Activated naive CD4-positive, alpha-beta T cell treated with anti-CD3 and anti-CD28 coated beads, Interleukin-2, amount 50 U/mL, for 16 hours (primary cell): ENCODE measurements around the gene GZMB.
"Not testable (repeated sequence)": the region's sequence is repeated elsewhere in the genome, so short reads cannot be mapped to it uniquely, and the experiment has no call there.

ENCODE experiments used
- DNase-seq: peaks from one replicate; pipeline ENCODE4 v3.0.0-alpha.2; 2020

Gene GZMB, protein sequence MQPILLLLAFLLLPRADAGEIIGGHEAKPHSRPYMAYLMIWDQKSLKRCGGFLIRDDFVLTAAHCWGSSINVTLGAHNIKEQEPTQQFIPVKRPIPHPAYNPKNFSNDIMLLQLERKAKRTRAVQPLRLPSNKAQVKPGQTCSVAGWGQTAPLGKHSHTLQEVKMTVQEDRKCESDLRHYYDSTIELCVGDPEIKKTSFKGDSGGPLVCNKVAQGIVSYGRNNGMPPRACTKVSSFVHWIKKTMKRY

DNA sequence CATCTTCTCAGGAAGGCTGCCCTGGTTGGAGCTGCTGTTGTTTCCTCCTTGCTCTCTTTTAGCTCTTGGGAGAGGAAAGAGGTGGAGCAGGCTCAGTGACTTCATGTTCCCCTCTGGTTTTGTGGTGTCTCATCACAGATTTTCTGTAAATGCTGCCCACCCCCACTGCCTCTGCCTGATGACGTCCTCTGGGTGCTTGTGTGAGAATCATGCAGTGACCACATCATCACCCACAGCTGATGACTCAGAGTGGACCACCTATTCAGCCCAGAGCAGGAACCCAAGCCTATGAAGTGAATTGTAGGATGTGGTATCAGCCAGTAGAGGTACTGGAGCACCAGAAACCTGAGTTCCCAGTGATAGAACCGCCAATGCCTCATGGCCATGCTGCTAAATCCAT lies at the start of gene GZMB:
Gene GZMB, minus strand, starts transcription at position 33 of the 400 bp plus-strand sequence. Its CDS starts 30 bp downstream, at position 3.
- no peak for DNase-seq

DNA sequence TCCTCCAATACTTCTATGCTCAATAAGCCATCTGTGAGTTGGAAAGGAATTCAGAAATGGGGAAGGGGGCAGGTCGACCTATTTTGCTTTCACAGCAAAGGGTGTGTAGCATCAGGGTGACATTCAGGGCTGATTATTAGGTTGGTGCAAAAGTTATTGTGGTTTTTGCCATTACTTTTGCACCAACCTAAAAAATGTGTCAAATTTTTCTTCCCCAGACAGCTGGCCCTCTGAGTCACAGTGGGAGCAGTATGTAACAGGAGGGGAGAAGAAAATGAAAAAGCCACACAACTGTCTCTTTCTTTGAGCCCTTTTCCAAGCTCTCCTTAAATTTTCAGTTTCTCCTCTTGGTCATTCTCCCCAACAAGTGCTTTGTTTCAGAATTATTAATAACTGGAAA lies 47.1 kb upstream of the GZMB start:
- no peak for DNase-seq

DNA sequence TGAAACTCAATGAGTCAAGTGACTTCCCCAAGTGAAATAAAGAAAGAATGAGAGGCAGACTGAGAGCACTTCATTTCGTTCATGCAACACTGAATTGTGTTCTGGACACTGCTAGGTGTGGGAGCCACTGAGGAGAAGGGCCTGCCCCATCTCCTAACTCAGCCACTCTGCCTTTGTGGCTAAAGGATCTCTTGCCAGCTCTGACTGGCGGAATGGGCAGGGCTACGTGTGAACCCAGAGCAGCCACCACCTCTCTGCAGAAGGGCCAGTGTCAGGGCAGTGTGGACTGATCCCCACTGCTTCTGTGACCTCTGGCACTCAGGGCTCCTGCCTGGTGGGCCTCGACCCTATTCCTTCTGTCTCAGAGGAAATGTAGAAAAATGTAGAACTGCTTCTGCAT lies 46.5 kb upstream of the GZMB start:
- DNase-seq, result no peak

DNA sequence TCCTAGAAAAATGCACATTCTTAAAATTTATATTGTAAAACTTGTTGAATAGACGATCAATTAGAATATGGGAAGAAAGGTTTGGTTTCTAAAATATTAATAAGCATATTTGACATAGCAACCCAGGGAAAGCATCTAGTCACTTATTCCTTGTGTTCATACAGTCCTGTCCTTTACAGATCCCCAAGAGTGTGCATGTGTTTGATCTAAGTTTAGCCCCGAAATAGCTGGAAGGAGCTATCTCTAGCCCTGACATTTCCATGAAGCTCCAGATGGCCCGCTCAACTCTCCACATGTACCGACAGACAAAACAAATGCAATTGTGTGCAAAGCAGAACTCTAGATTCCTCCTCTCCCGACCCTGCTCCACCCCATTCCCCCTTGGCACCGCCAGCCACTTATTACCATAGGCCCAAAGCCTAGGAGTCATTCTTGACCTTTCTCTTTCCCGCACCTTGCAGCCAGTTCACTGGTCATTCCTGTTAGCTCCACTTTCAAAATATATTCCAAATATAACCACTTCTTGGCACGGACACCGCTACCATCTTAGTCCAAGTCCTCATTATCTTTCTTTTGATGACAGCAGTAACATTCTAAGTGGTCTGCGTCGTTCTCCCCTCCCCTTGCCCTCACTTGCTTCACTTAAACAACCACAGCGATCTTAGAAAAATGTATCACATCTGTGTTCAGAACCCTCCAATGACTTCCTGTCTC lies 45.4 kb upstream of the GZMB start:
- no peak for DNase-seq

DNA sequence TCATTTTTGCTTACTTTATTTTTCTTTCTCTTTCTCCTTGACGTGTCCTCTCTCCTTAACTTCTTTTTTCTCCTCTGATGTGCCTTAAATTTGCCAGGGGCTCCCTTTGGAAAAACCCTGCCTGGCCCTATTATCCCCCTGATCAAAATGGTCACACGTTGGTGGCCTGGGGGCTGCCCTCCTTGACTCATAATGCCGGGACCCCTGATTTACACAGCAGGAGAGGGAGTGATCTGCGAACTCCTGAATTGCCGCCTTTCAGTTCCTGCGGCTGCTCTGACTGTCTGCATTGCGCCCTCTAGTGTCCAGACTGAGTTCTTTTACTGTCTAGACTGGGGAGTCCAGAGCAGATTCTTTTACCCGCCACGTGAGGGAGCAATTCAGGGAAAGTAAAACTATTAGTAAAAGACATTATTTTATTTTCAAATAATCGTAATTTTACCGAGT lies 44.8 kb upstream of the GZMB start:
- DNase-seq, result peak; percentile 70

DNA sequence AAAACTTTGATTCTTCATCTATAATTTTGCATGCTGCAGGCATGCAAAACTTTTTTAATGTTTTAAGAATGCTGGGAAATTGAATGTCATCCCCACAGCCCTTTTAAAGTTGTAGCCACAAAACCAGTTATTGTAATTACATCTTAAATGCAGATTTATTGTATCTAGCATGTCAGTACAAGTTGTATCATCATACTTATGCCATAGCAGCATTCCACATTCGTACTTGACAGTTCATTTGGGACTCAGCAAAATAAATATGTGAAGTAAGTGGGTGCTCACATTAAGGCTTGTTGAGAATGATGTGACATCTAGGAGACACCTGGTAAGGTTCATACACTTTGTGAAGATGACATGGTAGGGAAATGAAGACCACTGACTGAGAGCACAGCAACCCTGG lies 44.0 kb upstream of the GZMB start:
- DNase-seq, result no peak

DNA sequence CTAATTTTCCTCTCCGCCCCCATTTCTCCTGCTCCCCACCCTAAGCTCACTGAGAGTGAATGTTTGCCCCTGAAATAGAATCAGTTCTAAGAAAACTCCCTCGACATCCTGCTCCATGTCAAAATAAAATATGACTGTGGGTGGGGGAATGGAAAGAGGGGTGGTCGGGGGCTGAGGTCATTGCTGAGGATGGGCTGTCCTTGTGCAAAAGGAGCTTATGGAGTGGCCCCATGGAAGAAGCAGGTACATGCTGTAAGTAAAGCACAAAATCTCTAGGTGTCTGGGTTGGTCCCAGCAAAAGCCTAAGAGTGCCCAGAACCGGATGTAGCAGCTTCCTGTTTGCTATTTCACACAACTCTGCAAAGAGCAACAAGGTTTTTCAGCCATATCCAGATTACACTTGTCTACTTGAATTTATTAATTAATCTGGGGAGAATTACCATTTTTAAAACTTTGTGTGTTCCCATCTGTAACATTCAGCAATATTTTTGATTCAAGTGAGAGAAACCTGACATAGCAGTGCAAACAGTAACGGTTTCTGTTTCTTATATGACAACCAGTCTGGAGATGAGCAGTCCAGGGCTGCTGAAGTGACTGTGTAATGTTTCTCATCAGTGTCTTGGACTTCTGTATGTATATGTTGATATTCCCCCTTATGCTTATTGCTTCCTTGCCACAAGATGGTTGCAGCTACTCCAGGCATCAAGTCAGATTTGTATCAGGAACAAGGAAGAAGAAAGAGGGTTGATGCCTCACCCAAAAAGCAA lies 40.4 kb upstream of the GZMB start:
- DNase-seq, result no peak

DNA sequence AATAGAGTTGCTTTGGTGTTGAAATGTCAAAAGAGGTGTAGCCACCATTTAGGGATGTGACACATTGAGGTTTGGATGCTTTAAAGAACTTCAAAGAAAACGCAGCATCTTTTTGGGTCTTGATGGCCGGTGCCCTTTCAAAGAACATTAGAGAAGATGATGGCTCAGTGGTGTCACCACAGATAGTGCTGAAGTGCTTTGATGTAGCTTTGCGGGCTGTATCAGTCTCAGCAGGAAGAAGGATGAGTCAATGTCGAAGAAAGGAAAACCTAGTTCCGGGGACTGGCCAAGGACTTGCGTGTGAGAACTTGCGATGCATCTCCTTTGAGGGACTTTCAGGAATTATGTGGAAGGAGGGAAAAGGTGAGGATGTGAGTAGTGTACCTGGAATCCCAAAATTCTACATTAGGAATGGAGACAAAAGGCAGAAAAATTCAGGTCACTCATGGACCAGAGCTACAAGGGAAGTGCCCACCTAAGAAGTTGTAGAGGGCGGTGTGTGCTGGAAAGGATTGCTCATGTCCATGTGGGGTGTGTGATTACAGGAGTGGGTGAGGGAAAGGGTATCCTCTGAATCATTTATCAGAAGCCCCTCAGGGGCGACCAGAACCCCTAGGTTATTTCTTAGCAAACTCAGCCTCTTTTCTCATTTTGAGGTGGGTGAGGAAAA lies 39.7 kb upstream of the GZMB start:
- peak; percentile 58 for DNase-seq

DNA sequence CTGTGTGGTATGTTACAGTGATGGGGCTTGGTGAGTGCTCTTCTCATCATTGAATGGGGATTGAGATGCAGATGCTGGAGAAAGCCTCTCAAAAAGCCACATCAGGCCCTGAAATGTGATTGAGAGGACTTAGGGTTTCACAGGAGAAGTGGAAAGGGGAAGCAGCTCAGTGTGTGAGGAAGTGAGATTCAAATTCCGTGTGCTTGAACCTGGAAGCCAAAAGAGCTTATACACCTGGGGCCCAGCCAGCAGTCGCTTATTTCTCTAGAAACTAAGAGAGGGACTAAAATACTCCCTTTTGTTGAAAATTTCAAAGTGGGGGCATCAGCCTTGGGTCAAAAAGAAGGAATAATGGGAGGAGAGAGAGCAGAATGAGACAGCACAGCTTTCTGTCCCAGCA lies 39.1 kb upstream of the GZMB start:
- DNase-seq, result no peak

DNA sequence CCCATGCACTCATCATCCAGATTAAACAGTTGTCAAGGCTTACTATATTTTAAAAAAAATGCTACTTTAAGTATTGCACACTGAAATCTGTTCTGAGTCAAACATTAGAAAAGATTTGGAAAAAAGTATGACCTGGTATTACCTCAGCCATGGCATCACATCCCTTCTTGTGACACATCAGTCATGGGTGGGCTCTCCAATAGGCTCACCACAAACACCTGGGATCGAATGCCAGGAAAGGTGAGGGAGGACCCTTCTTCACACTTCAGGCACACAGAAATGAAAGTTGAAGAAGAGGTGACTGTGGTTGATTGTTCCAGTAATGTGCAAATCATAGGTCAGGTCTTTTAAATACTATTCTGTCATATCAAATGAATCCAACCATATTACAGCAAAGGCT lies 36.6 kb upstream of the GZMB start:
- peak; percentile 25 for DNase-seq

DNA sequence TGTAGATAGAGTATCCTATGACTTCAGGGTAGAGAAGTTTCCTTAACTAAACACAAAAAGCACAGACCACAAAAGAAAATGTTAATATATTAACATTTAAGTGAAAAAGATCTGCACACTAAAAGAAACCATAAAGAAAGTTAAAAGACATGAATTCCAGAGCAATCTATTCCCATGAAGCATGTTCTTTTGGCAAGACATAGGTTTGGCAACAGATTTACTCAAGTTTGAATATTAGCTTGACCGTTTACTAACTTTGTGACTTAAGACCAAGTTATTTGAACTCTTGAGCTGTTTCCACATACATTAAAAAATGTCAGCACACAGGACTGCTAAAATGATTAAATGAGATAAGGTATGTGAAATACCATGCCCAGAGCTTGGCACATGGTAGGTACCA lies 35.7 kb upstream of the GZMB start:
- DNase-seq, result no peak

DNA sequence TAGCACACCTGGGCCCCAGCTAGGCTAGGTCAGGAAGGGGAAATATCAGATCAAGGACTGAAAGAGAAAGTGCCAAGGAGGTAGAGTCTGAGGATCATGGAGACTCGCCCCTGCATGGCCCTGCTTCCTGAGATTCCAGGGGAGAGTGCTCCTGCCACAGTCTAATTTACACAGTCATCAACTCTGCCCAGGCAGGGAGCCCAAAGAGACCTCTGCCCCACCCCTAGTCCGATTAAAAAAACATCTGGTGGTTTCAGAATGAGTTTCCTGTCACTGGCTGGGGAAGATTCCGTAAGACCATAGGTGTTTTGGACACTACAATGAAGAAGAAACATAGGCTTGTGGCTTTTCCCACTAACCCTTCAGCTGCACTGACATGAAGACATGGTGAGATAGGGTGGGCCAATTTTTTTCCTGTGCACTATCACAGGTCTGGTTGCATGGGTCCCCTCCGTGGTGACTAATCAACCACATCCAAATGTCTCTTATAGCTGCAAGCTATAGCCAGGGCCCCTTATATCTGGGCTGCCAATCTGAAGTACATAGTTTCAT lies 31.5 kb upstream of the GZMB start:
- DNase-seq, result no peak

DNA sequence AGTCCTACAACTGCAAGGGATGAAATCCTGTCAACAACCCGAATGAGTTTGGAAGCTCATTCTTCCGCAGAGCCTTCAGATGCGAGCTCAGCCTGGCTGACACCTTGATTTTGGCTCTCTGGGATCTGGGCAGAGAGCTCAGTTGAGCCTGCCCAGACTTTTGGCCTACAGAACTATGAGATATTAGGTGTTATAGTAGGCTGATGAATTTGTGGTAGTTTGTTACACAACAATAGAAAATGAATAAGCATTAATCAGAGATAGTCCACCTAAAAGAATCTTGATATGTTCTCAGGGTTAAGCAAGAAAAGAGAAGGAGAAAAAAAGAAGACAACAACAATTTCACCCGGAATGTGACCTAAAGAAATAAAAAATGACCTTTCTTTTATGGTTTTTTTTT lies 30.4 kb upstream of the GZMB start:
- DNase-seq, result no peak

DNA sequence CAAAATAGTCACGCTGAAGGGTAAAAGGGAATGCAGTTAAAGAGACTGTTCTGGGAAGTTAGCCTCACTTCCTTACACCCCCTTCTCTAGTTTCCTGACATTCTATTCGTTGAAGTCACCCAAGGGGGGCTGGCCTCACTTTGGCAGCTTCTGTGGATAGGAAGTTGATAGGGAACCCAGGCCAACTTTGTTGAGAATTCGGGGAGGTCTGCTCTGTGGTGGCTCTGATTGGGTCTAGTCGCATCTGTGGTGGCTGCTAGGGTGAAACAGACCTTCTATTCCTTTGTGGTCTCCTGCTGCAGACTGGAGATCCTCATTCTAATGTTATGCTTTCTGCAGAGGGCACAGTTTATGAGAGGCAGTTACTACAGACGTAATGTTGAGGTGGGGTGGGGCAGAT lies 28.8 kb upstream of the GZMB start:
- DNase-seq, result no peak

DNA sequence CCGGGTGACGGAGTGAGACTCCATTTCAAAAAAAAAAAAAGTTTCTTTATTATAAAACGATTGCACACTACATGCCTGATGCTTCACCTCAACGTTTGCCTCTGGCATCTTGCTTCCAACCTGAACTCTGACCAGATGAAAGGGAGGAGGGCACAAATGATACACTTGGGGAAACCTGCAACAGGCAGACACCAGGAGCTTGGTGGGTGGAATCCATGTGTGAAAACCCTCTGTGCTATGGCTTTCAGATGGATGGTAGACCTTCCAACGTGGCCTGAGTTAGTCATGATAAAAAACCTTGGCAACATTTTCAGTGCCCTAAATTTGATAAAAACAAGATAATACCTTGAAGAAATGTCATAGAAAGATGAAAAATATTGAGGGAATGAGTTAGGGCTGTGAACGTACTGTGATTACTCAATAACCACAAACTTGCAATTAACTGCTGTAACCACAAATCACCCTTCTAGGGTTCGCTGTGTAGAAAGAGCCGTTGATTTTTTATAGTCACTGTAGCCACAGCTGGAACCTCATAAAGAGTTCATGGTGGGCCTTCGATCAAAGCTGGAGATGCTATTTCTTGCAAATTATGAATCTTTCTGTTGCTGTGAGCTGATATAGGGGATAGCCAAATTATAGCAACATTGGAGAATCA lies 26.1 kb upstream of the GZMB start:
- no peak for DNase-seq

DNA sequence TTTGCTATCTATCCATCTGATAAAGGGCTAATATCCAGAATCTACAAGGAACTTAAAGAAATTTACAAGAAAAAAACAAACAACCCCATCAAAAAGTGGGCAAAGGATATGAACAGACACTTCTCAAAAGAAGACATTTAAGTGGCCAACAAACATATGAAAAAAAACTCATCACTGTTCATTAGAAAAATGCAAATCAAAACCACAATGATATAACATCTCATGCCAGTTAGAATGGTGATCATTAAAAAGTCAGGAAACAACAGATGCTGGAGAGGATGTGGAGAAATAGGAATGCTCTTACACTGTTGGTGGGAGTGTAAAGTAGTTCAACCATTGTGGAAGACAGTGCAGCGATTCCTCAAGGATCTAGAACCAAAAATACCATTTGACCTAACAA lies 14.4 kb upstream of the GZMB start:
- DNase-seq, result not testable (repeated sequence)

DNA sequence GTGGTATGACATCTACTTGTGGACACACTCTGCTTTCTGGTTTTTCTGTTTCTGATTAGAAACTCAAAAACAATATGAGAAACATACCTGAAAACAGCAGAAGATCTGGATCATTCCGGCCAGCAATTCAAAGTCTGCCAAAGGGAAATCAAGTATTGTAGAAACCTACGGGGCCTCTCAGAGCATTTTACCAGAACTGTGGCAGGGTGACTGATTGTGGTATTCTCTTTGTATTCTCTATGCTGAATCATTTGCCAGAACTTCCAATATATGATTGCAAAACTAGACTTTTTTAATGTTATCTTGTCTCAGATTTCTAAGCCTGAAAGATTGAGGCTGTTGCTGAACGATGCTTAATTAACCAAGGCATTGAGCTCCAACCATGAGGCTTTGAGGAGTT lies 5.9 kb upstream of the GZMB start:
- DNase-seq, result no peak

DNA sequence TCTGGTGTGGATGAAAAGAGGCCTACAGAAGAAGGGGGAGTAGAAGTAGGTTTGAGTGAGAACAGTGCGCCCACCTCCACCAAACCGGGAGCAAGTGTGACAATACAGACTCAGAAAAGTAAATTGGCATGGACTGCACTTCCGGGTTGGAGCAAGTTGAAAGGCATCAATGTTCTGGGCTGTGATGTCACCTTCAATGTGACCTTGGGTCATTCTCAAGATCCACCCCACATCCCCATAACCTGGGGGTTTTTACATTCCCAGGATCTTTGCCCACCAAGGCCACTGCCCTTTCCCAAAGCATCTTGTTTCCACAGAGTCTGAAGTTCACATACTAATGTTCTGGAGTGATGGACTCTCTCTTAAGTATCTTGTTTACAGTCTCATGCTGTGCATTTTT lies 5.3 kb upstream of the GZMB start:
- no peak for DNase-seq

DNA sequence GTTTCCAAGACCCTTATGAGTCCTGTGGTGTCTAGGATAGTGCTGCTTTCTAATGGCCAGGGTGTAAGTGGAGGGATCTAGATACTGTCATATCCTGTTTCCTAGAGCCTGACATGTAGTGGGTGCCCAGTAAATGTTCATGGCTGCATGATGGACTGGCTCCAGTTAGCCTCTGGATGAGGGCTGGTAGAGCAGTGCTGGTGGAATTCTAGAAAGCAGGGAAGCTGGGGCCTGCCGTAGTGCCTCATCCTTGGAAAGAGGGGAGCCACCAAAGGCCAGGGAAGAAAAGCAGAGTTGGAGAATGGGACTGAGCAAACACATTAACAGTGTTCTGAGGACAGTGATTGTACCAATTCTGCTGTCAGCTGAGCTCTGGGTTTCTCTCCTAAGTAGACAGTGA lies 637 bp downstream of the GZMB start:
- DNase-seq, result no peak

DNA sequence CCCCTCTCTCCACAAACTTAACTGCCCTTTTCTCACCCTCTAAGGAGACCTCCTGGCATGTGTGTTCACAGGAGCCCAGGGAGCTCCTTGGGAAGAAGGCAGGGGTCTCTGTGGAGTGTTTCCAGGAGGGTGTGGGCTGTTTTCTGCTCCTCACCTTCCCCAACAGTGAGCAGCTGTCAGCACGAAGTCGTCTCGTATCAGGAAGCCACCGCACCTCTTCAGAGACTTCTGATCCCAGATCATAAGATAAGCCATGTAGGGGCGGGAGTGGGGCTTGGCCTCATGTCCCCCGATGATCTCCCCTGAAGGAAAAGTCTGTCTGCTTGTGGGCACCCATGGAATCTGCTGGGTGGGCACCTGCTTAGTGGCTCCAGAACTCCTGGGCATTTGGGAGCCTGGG lies 1.2 kb downstream of the GZMB start:
- DNase-seq, result no peak

DNA sequence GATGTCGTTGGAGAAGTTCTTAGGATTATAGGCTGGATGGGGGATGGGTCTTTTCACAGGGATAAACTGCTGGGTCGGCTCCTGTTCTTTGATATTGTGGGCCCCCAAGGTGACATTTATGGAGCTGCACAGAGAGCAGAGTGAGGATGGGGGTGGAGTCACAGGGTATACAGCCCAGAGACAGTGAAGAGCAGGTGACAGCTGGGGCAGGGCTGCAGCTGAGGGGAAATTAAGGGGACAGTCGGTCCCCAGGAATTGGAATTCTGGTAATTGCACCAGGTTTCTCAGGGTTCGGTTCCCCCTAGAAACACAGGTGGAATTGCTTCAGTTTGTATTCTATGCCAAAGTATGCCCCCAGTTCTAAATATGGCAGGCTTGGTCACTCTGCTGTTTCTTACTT lies 1.7 kb downstream of the GZMB start:
- no peak for DNase-seq

DNA sequence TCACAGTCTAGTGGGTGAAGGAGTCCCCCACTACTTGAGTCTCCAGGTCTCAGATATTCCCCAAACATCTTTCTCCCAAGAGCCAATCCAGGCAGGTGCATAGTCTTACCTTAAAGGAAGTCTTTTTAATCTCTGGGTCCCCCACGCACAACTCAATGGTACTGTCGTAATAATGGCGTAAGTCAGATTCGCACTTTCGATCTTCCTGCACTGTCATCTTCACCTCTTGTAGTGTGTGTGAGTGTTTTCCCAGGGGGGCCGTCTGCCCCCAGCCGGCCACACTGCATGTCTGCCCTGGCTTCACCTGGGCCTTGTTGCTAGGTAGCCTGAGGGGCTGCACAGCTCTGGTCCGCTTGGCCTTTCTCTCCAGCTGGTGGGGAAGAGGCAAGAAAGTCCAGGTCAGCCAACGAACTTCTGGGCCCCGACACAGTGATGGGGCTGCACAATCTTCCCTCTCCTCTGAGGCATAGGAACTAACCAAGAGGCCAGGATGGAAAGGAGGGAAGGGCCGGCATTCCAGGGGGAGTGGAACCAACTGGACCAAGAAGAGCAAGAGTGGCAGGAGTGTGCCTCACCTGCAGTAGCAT lies 2.1 kb downstream of the GZMB start:
- no peak for DNase-seq
